ENCODE measurements around the gene CLSTN3.

CLSTN3 gene

DNA sequence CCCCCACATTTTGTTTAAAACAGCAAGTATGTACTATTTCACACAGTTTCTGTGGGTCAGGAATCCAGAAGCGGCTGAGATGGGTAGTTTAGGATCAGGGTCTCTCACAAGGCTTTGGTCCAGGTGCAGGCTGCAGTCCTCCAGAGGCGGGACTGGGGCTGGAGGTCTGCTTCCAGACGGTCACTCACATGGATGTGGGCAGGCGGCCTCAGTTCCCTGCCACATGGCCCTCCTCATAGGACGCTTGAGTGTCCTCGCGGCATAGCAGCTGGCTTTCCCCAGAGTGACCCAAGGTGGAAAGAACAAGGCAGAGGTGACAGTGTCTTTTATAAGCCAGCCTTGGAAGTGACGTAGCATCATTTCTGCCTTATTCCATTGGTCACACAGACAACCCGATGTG is 13.3 kb upstream of the CLSTN3 start:
- TF ChIP-seq SIN3A (IDR thresholded peaks at IDR 0.05; ENCODE audit: borderline replicate concordance, insufficient read depth, low read length) (no peak), TAF1 (IDR thresholded peaks at IDR 0.05; ENCODE audit: borderline replicate concordance, insufficient read depth, low read length) (no peak), POLR2AphosphoS5 (IDR thresholded peaks at IDR 0.05; ENCODE audit: low read depth, low read length) (no peak), REST (IDR thresholded peaks at IDR 0.05; ENCODE audit: insufficient read depth in 1 of 2, low read depth in 2 of 2, low read length in 2 of 2) (no peak), FOXP2 (optimal IDR thresholded peaks at IDR 0.05; ENCODE audit: borderline replicate concordance, extremely low read depth, extremely low read length, insufficient read depth) (no peak)

- TF ChIP-seq FOXP2 (optimal IDR thresholded peaks at IDR 0.05; ENCODE audit: borderline replicate concordance, extremely low read depth, extremely low read length, insufficient read depth) (no peak), TAF1 (IDR thresholded peaks at IDR 0.05; ENCODE audit: borderline replicate concordance, insufficient read depth, low read length) (no peak), POLR2AphosphoS5 (IDR thresholded peaks at IDR 0.05; ENCODE audit: low read depth, low read length) (no peak), SIN3A (IDR thresholded peaks at IDR 0.05; ENCODE audit: borderline replicate concordance, insufficient read depth, low read length) (no peak), REST (IDR thresholded peaks at IDR 0.05; ENCODE audit: insufficient read depth in 1 of 2, low read depth in 2 of 2, low read length in 2 of 2) (no peak)
Measured at GRCh38 chr12:7117670-7118069, 12.5 kb upstream of the CLSTN3 start.

- TF ChIP-seq SIN3A (IDR thresholded peaks at IDR 0.05; ENCODE audit: borderline replicate concordance, insufficient read depth, low read length) (no peak), FOXP2 (optimal IDR thresholded peaks at IDR 0.05; ENCODE audit: borderline replicate concordance, extremely low read depth, extremely low read length, insufficient read depth) (no peak), POLR2AphosphoS5 (IDR thresholded peaks at IDR 0.05; ENCODE audit: low read depth, low read length) (no peak)
Measured at GRCh38 chr12:7118881-7119280, 11.3 kb upstream of the CLSTN3 start.

DNA sequence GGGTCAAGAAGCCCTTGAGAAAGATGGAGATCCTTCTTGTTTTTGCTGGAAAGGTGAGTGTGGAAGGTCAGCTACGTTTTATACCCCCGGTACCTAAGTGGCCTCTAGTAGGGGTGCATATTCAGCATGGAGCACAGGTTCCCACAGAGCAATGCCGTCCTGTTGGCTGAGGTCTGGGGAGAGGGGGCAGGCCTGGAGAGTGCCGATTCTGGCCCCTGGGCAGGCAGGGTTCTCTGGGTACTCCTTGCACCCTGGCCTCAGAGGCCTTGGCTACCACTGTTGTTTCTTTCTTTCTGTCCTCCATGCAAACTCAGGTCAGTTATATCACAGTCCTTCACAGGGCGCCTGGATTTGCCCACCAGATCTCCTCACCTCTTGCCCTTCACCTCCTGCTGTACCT is 10.0 kb upstream of the CLSTN3 start:
- TF ChIP-seq TAF1 (IDR thresholded peaks at IDR 0.05; ENCODE audit: borderline replicate concordance, insufficient read depth, low read length), result no peak
- no peak for TF ChIP-seq FOXP2 (optimal IDR thresholded peaks at IDR 0.05; ENCODE audit: borderline replicate concordance, extremely low read depth, extremely low read length, insufficient read depth)

- TF ChIP-seq POLR2AphosphoS5 (IDR thresholded peaks at IDR 0.05; ENCODE audit: low read depth, low read length) (no peak), TAF1 (IDR thresholded peaks at IDR 0.05; ENCODE audit: borderline replicate concordance, insufficient read depth, low read length) (no peak), FOXP2 (optimal IDR thresholded peaks at IDR 0.05; ENCODE audit: borderline replicate concordance, extremely low read depth, extremely low read length, insufficient read depth) (no peak)
Measured at GRCh38 chr12:7121324-7121723, 8.8 kb upstream of the CLSTN3 start.

GRCh38 chr12:7122811-7123769 is 7.1 kb upstream of the CLSTN3 start:
- TF ChIP-seq POLR2AphosphoS5 (IDR thresholded peaks at IDR 0.05; ENCODE audit: low read depth, low read length) (no peak), SIN3A (IDR thresholded peaks at IDR 0.05; ENCODE audit: borderline replicate concordance, insufficient read depth, low read length) (no peak), TAF1 (IDR thresholded peaks at IDR 0.05; ENCODE audit: borderline replicate concordance, insufficient read depth, low read length) (no peak), REST (IDR thresholded peaks at IDR 0.05; ENCODE audit: insufficient read depth in 1 of 2, low read depth in 2 of 2, low read length in 2 of 2) (no peak), FOXP2 (optimal IDR thresholded peaks at IDR 0.05; ENCODE audit: borderline replicate concordance, extremely low read depth, extremely low read length, insufficient read depth) (no peak)

Data from PFSK-1 (cell line).